ENCODE data around the gene FUT7. TPM values are rescaled to one million over a fixed set of nuclear protein-coding genes. Genes with fewer than 3 reads are reported as not detected.

FUT7 gene
- total and polyA plus RNA-seq, 2 of the 13 experiments (the other 11 are each of a cell fraction or from before 2014, with no cell fraction given) = 0.05 TPM; not detected in 1

DNA sequence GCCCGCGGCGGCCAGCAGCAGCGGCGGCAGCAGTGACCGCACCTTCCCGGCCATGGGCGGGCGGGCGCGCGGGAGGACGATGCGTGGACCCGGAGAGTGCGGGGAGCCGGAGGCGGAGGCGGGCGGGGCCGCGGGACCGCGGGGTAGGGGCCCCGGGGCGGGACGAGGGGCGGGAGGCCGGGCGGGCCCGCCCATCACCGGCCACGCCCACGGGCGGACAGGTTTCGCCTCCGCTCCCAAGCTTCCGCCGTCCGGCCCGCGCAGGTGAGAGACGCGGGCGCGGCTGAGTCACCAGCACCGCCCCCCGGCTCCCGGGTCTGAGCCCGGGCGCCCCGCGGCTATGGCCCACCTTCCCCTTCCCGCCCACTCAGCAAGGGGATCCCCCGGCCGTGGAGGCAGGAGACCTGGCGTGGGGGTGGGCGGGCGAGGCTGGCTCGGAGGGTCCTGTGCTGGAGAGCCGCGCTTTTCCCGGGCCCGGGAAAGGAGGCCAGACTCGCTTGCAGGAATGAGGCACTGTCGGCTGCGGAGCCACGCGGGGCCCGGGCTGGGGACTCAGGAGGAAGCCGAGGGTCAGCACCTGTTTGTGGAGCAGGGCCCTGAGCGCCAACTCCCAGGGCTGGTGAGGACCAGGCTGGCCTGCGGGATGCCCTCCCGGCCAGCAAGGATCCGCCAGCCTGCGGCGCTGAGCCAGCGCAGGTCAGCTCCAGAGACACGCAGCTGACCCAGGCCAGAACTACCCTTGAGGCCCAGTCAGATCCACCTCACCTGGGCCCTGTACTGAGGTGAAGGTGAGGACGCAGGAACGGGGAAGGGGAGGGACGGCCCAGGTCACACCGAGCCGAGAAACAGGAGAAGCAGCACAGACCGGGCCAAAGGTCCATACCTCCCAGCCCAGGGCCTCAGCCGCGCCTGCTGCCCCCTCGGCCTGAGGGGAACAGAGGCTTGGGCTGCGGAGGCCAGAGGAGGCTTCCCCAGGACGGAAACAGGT, 22.4 kb upstream of the FUT7 start, which contains the start of gene ENTPD2 (continued):
- TF ChIP-seq CHD2 (IDR thresholded peaks at IDR 0.05; ENCODE audit: low read depth, low read length) (0 out of 2 replicates have a peak, but pooled peaks have one; percentile 13), ZNF430 (CRISPR knock-in tag; IDR thresholded peaks at IDR 0.05) (peak; percentile 86), ZBTB1 (CRISPR knock-in tag; IDR thresholded peaks at IDR 0.05; ENCODE audit: borderline replicate concordance) (no peak), GZF1 (CRISPR knock-in tag; IDR thresholded peaks at IDR 0.05) (no peak), HMG20B (CRISPR knock-in tag; conservative IDR thresholded peaks at IDR 0.05) (no peak), ZNF224 (CRISPR knock-in tag; IDR thresholded peaks at IDR 0.05) (no peak), ISL2 (CRISPR knock-in tag; IDR thresholded peaks at IDR 0.05) (0 out of 2 replicates have a peak, but pooled peaks have one; percentile 45), EED (CRISPR knock-in tag; IDR thresholded peaks at IDR 0.05) (no peak), CBX5 (CRISPR knock-in tag; IDR thresholded peaks at IDR 0.05; ENCODE audit: borderline replicate concordance) (peak; percentile 26; the same call in 1 of the 2 replicates), TBP (CRISPR knock-in tag; IDR thresholded peaks at IDR 0.05) (peak; percentile 51; the same call in 1 of the 2 replicates), ZFX (CRISPR knock-in tag; IDR thresholded peaks at IDR 0.05; ENCODE audit: low read depth) (peak; percentile 75), ZNF501 (CRISPR knock-in tag; IDR thresholded peaks at IDR 0.05) (peak; percentile 33; the same call in 1 of the 2 replicates), ARID2 (CRISPR knock-in tag; IDR thresholded peaks at IDR 0.05; ENCODE audit: borderline replicate concordance) (no peak)
- TF ChIP-seq, protein P1, sequence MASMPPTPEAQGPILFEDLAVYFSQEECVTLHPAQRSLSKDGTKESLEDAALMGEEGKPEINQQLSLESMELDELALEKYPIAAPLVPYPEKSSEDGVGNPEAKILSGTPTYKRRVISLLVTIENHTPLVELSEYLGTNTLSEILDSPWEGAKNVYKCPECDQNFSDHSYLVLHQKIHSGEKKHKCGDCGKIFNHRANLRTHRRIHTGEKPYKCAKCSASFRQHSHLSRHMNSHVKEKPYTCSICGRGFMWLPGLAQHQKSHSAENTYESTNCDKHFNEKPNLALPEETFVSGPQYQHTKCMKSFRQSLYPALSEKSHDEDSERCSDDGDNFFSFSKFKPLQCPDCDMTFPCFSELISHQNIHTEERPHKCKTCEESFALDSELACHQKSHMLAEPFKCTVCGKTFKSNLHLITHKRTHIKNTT (CRISPR knock-in tag; IDR thresholded peaks at IDR 0.05) = no peak
- TF ChIP-seq, protein P2, sequence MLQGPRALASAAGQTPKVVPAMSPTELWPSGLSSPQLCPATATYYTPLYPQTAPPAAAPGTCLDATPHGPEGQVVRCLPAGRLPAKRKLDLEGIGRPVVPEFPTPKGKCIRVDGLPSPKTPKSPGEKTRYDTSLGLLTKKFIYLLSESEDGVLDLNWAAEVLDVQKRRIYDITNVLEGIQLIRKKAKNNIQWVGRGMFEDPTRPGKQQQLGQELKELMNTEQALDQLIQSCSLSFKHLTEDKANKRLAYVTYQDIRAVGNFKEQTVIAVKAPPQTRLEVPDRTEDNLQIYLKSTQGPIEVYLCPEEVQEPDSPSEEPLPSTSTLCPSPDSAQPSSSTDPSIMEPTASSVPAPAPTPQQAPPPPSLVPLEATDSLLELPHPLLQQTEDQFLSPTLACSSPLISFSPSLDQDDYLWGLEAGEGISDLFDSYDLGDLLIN (CRISPR knock-in tag; IDR thresholded peaks at IDR 0.05; ENCODE audit: borderline replicate concordance) = 0 out of 2 replicates have a peak, but pooled peaks have one; percentile 51
- TF ChIP-seq, protein P3, sequence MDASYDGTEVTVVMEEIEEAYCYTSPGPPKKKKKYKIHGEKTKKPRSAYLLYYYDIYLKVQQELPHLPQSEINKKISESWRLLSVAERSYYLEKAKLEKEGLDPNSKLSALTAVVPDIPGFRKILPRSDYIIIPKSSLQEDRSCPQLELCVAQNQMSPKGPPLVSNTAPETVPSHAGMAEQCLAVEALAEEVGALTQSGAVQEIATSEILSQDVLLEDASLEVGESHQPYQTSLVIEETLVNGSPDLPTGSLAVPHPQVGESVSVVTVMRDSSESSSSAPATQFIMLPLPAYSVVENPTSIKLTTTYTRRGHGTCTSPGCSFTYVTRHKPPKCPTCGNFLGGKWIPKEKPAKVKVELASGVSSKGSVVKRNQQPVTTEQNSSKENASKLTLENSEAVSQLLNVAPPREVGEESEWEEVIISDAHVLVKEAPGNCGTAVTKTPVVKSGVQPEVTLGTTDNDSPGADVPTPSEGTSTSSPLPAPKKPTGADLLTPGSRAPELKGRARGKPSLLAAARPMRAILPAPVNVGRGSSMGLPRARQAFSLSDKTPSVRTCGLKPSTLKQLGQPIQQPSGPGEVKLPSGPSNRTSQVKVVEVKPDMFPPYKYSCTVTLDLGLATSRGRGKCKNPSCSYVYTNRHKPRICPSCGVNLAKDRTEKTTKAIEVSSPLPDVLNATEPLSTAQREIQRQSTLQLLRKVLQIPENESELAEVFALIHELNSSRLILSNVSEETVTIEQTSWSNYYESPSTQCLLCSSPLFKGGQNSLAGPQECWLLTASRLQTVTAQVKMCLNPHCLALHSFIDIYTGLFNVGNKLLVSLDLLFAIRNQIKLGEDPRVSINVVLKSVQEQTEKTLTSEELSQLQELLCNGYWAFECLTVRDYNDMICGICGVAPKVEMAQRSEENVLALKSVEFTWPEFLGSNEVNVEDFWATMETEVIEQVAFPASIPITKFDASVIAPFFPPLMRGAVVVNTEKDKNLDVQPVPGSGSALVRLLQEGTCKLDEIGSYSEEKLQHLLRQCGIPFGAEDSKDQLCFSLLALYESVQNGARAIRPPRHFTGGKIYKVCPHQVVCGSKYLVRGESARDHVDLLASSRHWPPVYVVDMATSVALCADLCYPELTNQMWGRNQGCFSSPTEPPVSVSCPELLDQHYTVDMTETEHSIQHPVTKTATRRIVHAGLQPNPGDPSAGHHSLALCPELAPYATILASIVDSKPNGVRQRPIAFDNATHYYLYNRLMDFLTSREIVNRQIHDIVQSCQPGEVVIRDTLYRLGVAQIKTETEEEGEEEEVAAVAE (CRISPR knock-in tag; IDR thresholded peaks at IDR 0.05; ENCODE audit: borderline replicate concordance) = 0 out of 2 replicates have a peak, but pooled peaks have one; percentile 23
- TF ChIP-seq, protein P4, sequence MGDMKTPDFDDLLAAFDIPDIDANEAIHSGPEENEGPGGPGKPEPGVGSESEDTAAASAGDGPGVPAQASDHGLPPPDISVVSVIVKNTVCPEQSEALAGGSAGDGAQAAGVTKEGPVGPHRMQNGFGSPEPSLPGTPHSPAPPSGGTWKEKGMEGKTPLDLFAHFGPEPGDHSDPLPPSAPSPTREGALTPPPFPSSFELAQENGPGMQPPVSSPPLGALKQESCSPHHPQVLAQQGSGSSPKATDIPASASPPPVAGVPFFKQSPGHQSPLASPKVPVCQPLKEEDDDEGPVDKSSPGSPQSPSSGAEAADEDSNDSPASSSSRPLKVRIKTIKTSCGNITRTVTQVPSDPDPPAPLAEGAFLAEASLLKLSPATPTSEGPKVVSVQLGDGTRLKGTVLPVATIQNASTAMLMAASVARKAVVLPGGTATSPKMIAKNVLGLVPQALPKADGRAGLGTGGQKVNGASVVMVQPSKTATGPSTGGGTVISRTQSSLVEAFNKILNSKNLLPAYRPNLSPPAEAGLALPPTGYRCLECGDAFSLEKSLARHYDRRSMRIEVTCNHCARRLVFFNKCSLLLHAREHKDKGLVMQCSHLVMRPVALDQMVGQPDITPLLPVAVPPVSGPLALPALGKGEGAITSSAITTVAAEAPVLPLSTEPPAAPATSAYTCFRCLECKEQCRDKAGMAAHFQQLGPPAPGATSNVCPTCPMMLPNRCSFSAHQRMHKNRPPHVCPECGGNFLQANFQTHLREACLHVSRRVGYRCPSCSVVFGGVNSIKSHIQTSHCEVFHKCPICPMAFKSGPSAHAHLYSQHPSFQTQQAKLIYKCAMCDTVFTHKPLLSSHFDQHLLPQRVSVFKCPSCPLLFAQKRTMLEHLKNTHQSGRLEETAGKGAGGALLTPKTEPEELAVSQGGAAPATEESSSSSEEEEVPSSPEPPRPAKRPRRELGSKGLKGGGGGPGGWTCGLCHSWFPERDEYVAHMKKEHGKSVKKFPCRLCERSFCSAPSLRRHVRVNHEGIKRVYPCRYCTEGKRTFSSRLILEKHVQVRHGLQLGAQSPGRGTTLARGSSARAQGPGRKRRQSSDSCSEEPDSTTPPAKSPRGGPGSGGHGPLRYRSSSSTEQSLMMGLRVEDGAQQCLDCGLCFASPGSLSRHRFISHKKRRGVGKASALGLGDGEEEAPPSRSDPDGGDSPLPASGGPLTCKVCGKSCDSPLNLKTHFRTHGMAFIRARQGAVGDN (CRISPR knock-in tag; IDR thresholded peaks at IDR 0.05) = peak; percentile 37
